ENCODE results near the gene UTS2R. TPM values are rescaled to one million over a fixed set of nuclear protein-coding genes. Genes with fewer than 3 reads are reported as not detected.

UTS2R gene
- polyA plus RNA-seq, 1 donor (not counting 4 experiments of a cell fraction or from before 2014, with no cell fraction given) = not detected

- peaks cover 0 to 3% of the 10 kb centered on the region in 2 experiments for H3K36me3 ChIP-seq (ENCODE audit: control insufficient read depth in 2 of 2, extremely low read depth in 1 of 2, insufficient read depth in 2 of 2, low read length in 2 of 2)
- H3K4me3 ChIP-seq (ENCODE audit: control insufficient read depth in 2 of 3, extremely low read depth in 1 of 3, insufficient read depth in 2 of 3, low read depth in 1 of 3, low read length in 3 of 3) = no peak overlapping the region
- H3K4me2 ChIP-seq (ENCODE audit: control insufficient read depth, extremely low read depth, insufficient read depth, low read depth, low read length) = no peak overlapping the region
- no peak overlapping the region for H2AFZ ChIP-seq (ENCODE audit: control insufficient read depth, low read length)
- dilution Hi-C loops (cut with MboI; ENCODE audit: extremely low pct_ligation_motif_present, low sequenced_read_pairs) = no loop called here
- no peaks in the 10 kb centered on the region for H3K4me1 ChIP-seq (ENCODE audit: control insufficient read depth, extremely low read depth, insufficient read depth, low read length)
- no peaks in the 10 kb centered on the region for H3K9me1 ChIP-seq (ENCODE audit: control insufficient read depth, extremely low read depth, insufficient read depth, low read length)
- no peaks in the 10 kb centered on the region for H3K79me2 ChIP-seq (ENCODE audit: control insufficient read depth, insufficient read depth, low read length)
- no peak for DNase-seq (ENCODE audit: low read depth, low spot score)
- H3K27ac ChIP-seq (ENCODE audit: control insufficient read depth, insufficient read depth, low read length) = no peak overlapping the region
- H3K27me3 ChIP-seq (ENCODE audit: control insufficient read depth, extremely low read depth, insufficient read depth, low read length) = no peaks in the 10 kb centered on the region
- no peak for FAIRE-seq
- no peak overlapping the region for H3K9ac ChIP-seq (ENCODE audit: control insufficient read depth, extremely low read depth, insufficient read depth, low read length)
- no peaks in the 10 kb centered on the region for H3K9me3 ChIP-seq (ENCODE audit: control insufficient read depth, low read depth, low read length)
- H4K20me1 ChIP-seq (ENCODE audit: control insufficient read depth, extremely low read depth, insufficient read depth, low read length) = no peaks in the 10 kb centered on the region
- TF ChIP-seq EZH2 (IDR thresholded peaks at IDR 0.05; ENCODE audit: low read length) = no peak
- TF ChIP-seq CTCF (optimal IDR thresholded peaks at IDR 0.05 in 1 of 3, IDR thresholded peaks at IDR 0.05 in 1 of 3, conservative IDR thresholded peaks at IDR 0.05 in 1 of 3; ENCODE audit: extremely low read depth in 1 of 3, insufficient read depth in 2 of 3, low read length in 3 of 3) = no peak
Measured at GRCh38 chr17:82394278-82394677, 22.7 kb downstream of the UTS2R start.

- no peaks in the 10 kb centered on the region for H3K9me1 ChIP-seq (ENCODE audit: control insufficient read depth, extremely low read depth, insufficient read depth, low read length)
- H4K20me1 ChIP-seq (ENCODE audit: control insufficient read depth, extremely low read depth, insufficient read depth, low read length) = no peaks in the 10 kb centered on the region
- no peaks in the 10 kb centered on the region for H3K4me1 ChIP-seq (ENCODE audit: control insufficient read depth, extremely low read depth, insufficient read depth, low read length)
- dilution Hi-C loops (cut with MboI; ENCODE audit: extremely low pct_ligation_motif_present, low sequenced_read_pairs) = no loop called here
- H3K27ac ChIP-seq (ENCODE audit: control insufficient read depth, insufficient read depth, low read length) = no peak overlapping the region
- no peak for TF ChIP-seq CTCF (optimal IDR thresholded peaks at IDR 0.05 in 1 of 3, IDR thresholded peaks at IDR 0.05 in 1 of 3, conservative IDR thresholded peaks at IDR 0.05 in 1 of 3; ENCODE audit: extremely low read depth in 1 of 3, insufficient read depth in 2 of 3, low read length in 3 of 3)
- TF ChIP-seq EZH2 (IDR thresholded peaks at IDR 0.05; ENCODE audit: low read length) = no peak
- DNase-seq (ENCODE audit: low read depth, low spot score) (no peak), FAIRE-seq (no peak)
- H3K4me2 ChIP-seq (ENCODE audit: control insufficient read depth, extremely low read depth, insufficient read depth, low read depth, low read length) = no peak overlapping the region
- no peaks in the 10 kb centered on the region for H3K9me3 ChIP-seq (ENCODE audit: control insufficient read depth, low read depth, low read length)
- no peaks in the 10 kb centered on the region for H3K79me2 ChIP-seq (ENCODE audit: control insufficient read depth, insufficient read depth, low read length)
- no peak overlapping the region for H2AFZ ChIP-seq (ENCODE audit: control insufficient read depth, low read length)
- H3K36me3 ChIP-seq (ENCODE audit: control insufficient read depth in 2 of 2, extremely low read depth in 1 of 2, insufficient read depth in 2 of 2, low read length in 2 of 2) = peaks cover 2 to 3% of the 10 kb centered on the region in 2 experiments
- no peak overlapping the region for H3K9ac ChIP-seq (ENCODE audit: control insufficient read depth, extremely low read depth, insufficient read depth, low read length)
- no peaks in the 10 kb centered on the region for H3K27me3 ChIP-seq (ENCODE audit: control insufficient read depth, extremely low read depth, insufficient read depth, low read length)
- no peak overlapping the region for H3K4me3 ChIP-seq (ENCODE audit: control insufficient read depth in 2 of 3, extremely low read depth in 1 of 3, insufficient read depth in 2 of 3, low read depth in 1 of 3, low read length in 3 of 3)
Measured at GRCh38 chr17:82396601-82397435, 25.3 kb downstream of the UTS2R start.
